ENCODE data around the gene ZNF219.
A peak's percentile ranks its signal among the peaks of the same experiment; 100 is the strongest.

ZNF219 gene

GRCh38 chr14:21058903-21059302 lies 39.6 kb downstream of the ZNF219 start:
- Mint-ChIP-seq H3K27ac (peak overlapping the region; percentile 58 to 88 (median 84)), H3K4me1 (peaks cover 34% of the 10 kb centered on the region), H3K9me3 (no peaks in the 10 kb centered on the region), H3K36me3 (ENCODE audit: low read depth) (no peaks in the 10 kb centered on the region), H3K27me3 (ENCODE audit: low read depth) (peaks cover 4% of the 10 kb centered on the region), H3K4me3 (no peak overlapping the region)
- TF ChIP-seq CTCF (IDR thresholded peaks at IDR 0.05; ENCODE audit: unreplicated experiment in 3 of 3): no peak

GRCh38 chr14:21057803-21058675 lies 40.4 kb downstream of the ZNF219 start, which contains the start of gene RNASE8:
RNASE8 (plus strand) TSS chr14:21057822; CDS start chr14:21057893, 71 bp downstream.
- Mint-ChIP-seq H3K27ac (peak within 1 kb of the TSS; percentile 58 to 88 (median 84)), H3K4me1 (peaks cover 28% of the 10 kb centered on the region), H3K9me3 (no peaks in the 10 kb centered on the region), H3K4me3 (peak within 1 kb of the TSS in 2 of 3 experiments; percentile 4 to 6), H3K27me3 (ENCODE audit: low read depth) (peaks cover 4% of the 10 kb centered on the region), H3K36me3 (ENCODE audit: low read depth) (no peaks in the 10 kb centered on the region)
- no peak for TF ChIP-seq CTCF (IDR thresholded peaks at IDR 0.05; ENCODE audit: unreplicated experiment in 3 of 3)

GRCh38 chr14:21056520-21057163 lies 41.8 kb downstream of the ZNF219 start:
- Mint-ChIP-seq H3K9me3 (no peaks in the 10 kb centered on the region), H3K27ac (no peak overlapping the region), H3K27me3 (ENCODE audit: low read depth) (no peaks in the 10 kb centered on the region), H3K36me3 (ENCODE audit: low read depth) (no peaks in the 10 kb centered on the region), H3K4me1 (peaks cover 22% of the 10 kb centered on the region), H3K4me3 (no peak overlapping the region)
- no peak for TF ChIP-seq CTCF (IDR thresholded peaks at IDR 0.05; ENCODE audit: unreplicated experiment in 3 of 3)

- no peak overlapping the region for H3K4me3 Mint-ChIP-seq
- H3K27ac Mint-ChIP-seq: peak overlapping the region; percentile 67 to 91 (median 88)
- no peaks in the 10 kb centered on the region for H3K9me3 Mint-ChIP-seq
- no peak for TF ChIP-seq CTCF (IDR thresholded peaks at IDR 0.05; ENCODE audit: unreplicated experiment in 3 of 3)
- no peaks in the 10 kb centered on the region for H3K36me3 Mint-ChIP-seq (ENCODE audit: low read depth)
- H3K27me3 Mint-ChIP-seq (ENCODE audit: low read depth): no peaks in the 10 kb centered on the region
- peaks cover 22% of the 10 kb centered on the region for H3K4me1 Mint-ChIP-seq
Measured at GRCh38 chr14:21055432-21056117, 42.9 kb downstream of the ZNF219 start.

- no peaks in the 10 kb centered on the region for H3K36me3 Mint-ChIP-seq (ENCODE audit: low read depth)
- peaks cover 18% of the 10 kb centered on the region for H3K4me1 Mint-ChIP-seq
- H3K27ac Mint-ChIP-seq: peak overlapping the region in 1 of 3 experiments; percentile 37
- H3K9me3 Mint-ChIP-seq: no peaks in the 10 kb centered on the region
- TF ChIP-seq CTCF (IDR thresholded peaks at IDR 0.05; ENCODE audit: unreplicated experiment in 3 of 3): no peak
- no peak overlapping the region for H3K4me3 Mint-ChIP-seq
- H3K27me3 Mint-ChIP-seq (ENCODE audit: low read depth): no peaks in the 10 kb centered on the region
Measured at GRCh38 chr14:21054768-21055145, 43.7 kb downstream of the ZNF219 start.
